Ovary (tissue), 9 donors: ENCODE data around the gene MAPK13. TPM values are rescaled to one million over a fixed set of nuclear protein-coding genes. Genes with fewer than 3 reads are reported as not detected.

Experiments
- DNase-seq, 5 donors: peaks; one replicate each; pipeline ENCODE4 v3.0.0-alpha.2; 2019 to 2020
- H3K27ac ChIP-seq, 2 donors: fragments of 200-600 bp; one replicate each; pipeline versions ENCODE4 v1.5.1 to v1.8.0; 2019 to 2022
- H3K27me3 ChIP-seq: fragments of 200-600 bp; one replicate; pipeline ENCODE4 v1.8.0; 2022
- H3K36me3 ChIP-seq: fragments of 200-600 bp; sonication (generic); one replicate; pipeline ENCODE4 v1.5.1; 2019
- H3K4me1 ChIP-seq: one replicate; pipeline ENCODE4 v1.8.1; 2013; ENCODE audit warnings: mild to moderate bottlenecking, moderate library complexity; ENCODE audit not compliant: insufficient read depth
- H3K4me3 ChIP-seq: fragments of 200-600 bp; sonication (generic); one replicate; pipeline ENCODE4 v1.5.1; 2017
- H3K9me3 ChIP-seq, 2 donors: fragments of 200-600 bp in 1 of 2; sonication (generic) in 1 of 2; one replicate each; pipeline versions ENCODE4 v1.5.1 to v1.8.1; 2013 to 2019; ENCODE audit warnings: mild to moderate bottlenecking in 1 of 2, moderate library complexity in 1 of 2
- EP300 ChIP-seq: sonication (generic); formaldehyde crosslinking; IDR thresholded peaks from one replicate; pipeline ENCODE4 v1.6.1; 2017; ENCODE audit warnings: antibody characterized with exemption
- POLR2A ChIP-seq: fragments of 450-650 bp; IDR thresholded peaks from one replicate; pipeline ENCODE4 v1.6.1; 2017; ENCODE audit warnings: antibody characterized with exemption, mild to moderate bottlenecking, moderate library complexity
- WGBS, 3 donors: extraction: QIAGEN DNeasy Blood & Tissue Kit in 1 of 3; methylation state at CpG; one replicate each; pipeline versions ENCODE4 v1.1.5 to v1.1.7; 2013 to 2017; 5-methylcytosine and 5-hydroxymethylcytosine counted together
- intact Hi-C, 4 donors: fragments of 100-400 bp; cut with DNase I; formaldehyde crosslinking; loops; one replicate each; pipeline versions ENCODE4 v1.11.0 to v1.15.1; 2022 to 2023
- polyA plus RNA-seq, 2 donors: library from polyadenylated mRNA; stranded (reverse); fragments of 200-250 nt in 1 of 2; fragments of 350-450 nt in 1 of 2; fragmentation: Illumina TruSeq in 1 of 2; extraction: RNeasy Lipid Tissue Mini Kit (QIAGEN cat#74804) in 1 of 2; gene quantifications; one replicate each; pipeline ENCODE4 v1.2.3, GENCODE V29; 2013 to 2014
- total RNA-seq, 7 donors: library from RNA; depleted of rRNA in 2 of 7; stranded (reverse); fragments of >200 nt in 2 of 7; fragmentation: NEBNext Ultra II Directional in 3 of 7; extraction: Animal tissue kit (Norgen Biotek cat#: 25700) in 3 of 7; gene quantifications; one replicate each; pipeline versions ENCODE4 v1.1.0 to v1.2.4, GENCODE V29; 2016 to 2023
- TF ChIP-seq, protein P1 (sequence below), 3 donors: fragments of 450-650 bp in 2 of 3; fragments of 200-600 bp in 1 of 3; IDR thresholded peaks; one replicate each; pipeline versions ENCODE4 v1.5.1 to v1.8.0; 2016 to 2022; ENCODE audit warnings: antibody characterized with exemption in 3 of 3, mild to moderate bottlenecking in 1 of 3
- donor health status: DM: no; HTN: no; CAD: no; lungs with moderate emphysema.
- donor health status: DM: no; HTN: no; CAD: no.
- donor health status: Bipolar disorder and iron deficiency.
- donor health status: DM: yes; HTN: yes; CAD: no.
- donor health status: DM: no; HTN: no; CAD: no.
- donor health status: DM: yes; HTN: yes; CAD: no.

Gene MAPK13
- total and polyA plus RNA-seq, 9 donors, result 3.3 to 15.6 (median 6.2) TPM

DNA sequence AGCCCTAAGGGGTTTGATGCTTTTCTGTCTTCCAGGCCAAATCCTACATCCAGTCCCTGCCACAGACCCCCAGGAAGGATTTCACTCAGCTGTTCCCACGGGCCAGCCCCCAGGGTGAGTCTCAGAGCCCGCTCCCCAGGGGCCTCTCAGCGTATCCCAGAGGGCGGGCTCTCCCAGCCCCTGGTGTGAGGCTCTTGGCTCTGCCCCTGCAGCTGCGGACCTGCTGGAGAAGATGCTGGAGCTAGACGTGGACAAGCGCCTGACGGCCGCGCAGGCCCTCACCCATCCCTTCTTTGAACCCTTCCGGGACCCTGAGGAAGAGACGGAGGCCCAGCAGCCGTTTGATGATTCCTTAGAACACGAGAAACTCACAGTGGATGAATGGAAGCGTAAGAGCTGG lies 8.4 kb downstream of the MAPK13 start:
- Histone ChIP-seq H3K27me3 (no peaks in the 10 kb centered on the region), H3K36me3 (no peaks in the 10 kb centered on the region), H3K27ac (no peak overlapping the region), H3K4me3 (no peak overlapping the region), H3K4me1 (no peaks in the 10 kb centered on the region), H3K9me3 (no peaks in the 10 kb centered on the region)
- intact Hi-C loops, result loop anchor here in 1 of 4 donors (10.0 kb wide), 1 partner anchor 56 kb away; the partner anchor contains the start of gene BRPF3
- TF ChIP-seq EP300, result no peak
- TF ChIP-seq, protein P1, sequence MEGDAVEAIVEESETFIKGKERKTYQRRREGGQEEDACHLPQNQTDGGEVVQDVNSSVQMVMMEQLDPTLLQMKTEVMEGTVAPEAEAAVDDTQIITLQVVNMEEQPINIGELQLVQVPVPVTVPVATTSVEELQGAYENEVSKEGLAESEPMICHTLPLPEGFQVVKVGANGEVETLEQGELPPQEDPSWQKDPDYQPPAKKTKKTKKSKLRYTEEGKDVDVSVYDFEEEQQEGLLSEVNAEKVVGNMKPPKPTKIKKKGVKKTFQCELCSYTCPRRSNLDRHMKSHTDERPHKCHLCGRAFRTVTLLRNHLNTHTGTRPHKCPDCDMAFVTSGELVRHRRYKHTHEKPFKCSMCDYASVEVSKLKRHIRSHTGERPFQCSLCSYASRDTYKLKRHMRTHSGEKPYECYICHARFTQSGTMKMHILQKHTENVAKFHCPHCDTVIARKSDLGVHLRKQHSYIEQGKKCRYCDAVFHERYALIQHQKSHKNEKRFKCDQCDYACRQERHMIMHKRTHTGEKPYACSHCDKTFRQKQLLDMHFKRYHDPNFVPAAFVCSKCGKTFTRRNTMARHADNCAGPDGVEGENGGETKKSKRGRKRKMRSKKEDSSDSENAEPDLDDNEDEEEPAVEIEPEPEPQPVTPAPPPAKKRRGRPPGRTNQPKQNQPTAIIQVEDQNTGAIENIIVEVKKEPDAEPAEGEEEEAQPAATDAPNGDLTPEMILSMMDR (IDR thresholded peaks at IDR 0.05), result no peak
- TF ChIP-seq POLR2A, result no peak
- DNase-seq, result no peak
- 86 to 90% (median 89%) methylated on average over 15 of the region's 15 CpGs for WGBS, 3 donors

DNA sequence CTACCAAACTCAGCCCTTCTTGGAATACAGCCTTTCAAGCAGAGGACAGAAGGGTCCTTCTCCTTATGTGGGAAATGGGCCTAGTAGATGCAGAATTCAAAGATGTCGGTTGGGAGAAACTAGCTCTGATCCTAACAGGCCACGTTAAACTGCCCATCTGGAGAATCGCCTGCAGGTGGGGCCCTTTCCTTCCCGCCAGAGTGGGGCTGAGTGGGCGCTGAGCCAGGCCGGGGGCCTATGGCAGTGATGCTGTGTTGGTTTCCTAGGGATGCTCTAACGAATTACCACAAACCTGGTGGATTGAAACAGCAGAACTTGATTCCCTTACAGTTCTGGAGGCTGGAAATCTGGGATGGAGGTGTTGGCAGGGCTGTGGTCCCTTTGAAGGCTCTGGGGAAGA lies 9.1 kb downstream of the MAPK13 start:
- intact Hi-C loops, result loop anchor here in 1 of 4 donors (10.0 kb wide), 1 partner anchor 55 kb away; the partner anchor contains the start of gene BRPF3
- TF ChIP-seq EP300 (no peak), POLR2A (no peak)
- TF ChIP-seq, protein P1 (IDR thresholded peaks at IDR 0.05), result no peak
- H3K27ac ChIP-seq, result no peak overlapping the region
- DNase-seq, result no peak
- H3K4me1 ChIP-seq, result no peaks in the 10 kb centered on the region
- H3K9me3 ChIP-seq, result no peaks in the 10 kb centered on the region
- whole genome bisulfite sequencing, 3 donors, result 64 to 70% (median 66%) methylated on average over 7 of the region's 7 CpGs
- no peak overlapping the region for H3K4me3 ChIP-seq
- H3K36me3 ChIP-seq, result no peaks in the 10 kb centered on the region
- no peaks in the 10 kb centered on the region for H3K27me3 ChIP-seq

DNA sequence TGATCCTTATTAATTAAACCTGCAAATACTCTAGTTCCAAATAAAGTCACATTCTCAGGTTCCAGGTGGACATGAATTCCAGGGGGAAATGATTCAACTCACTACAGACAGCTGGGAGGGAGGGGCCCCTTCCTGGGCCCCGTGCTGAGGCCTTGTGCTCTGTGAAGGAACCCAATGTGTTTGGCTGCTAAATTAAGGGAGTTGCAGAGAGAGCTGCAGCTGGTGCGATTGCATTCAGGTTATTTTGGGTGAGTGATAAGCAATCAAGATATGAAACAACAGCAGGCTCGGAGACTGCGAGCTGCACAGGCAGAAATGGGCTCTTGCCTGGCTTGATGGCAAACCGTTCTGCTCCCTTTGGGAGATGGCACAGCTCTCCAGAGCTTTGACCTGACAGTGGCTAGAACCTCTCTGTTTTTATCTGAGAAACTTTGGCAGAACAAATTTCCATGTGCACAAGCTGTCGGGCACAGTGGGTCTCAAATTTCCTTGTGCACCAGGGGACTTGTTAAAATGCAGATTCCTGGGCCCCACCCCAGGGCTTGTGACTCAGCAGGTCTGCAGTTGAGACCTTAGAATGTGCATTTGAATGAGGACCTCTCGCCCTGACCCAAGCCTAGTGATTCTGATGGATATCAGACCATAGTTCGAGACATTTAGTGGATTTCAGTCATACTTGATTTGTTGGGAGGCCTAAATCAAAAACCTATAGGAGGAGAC lies 9.8 kb downstream of the MAPK13 start:
- TF ChIP-seq POLR2A, result no peak
- TF ChIP-seq, protein P1 (IDR thresholded peaks at IDR 0.05), result no peak
- TF ChIP-seq EP300, result no peak
- intact Hi-C loops, result loop anchor here in 1 of 4 donors (10.0 kb wide), 1 partner anchor 55 kb away; the partner anchor contains the start of gene BRPF3
- Histone ChIP-seq H3K27ac (no peak overlapping the region), H3K36me3 (no peaks in the 10 kb centered on the region), H3K9me3 (no peaks in the 10 kb centered on the region), H3K27me3 (no peaks in the 10 kb centered on the region), H3K4me1 (no peaks in the 10 kb centered on the region), H3K4me3 (no peak overlapping the region)
- WGBS, 3 donors, result 64 to 74% (median 71%) methylated on average over 8 of the region's 8 CpGs
- DNase-seq, result no peak

DNA sequence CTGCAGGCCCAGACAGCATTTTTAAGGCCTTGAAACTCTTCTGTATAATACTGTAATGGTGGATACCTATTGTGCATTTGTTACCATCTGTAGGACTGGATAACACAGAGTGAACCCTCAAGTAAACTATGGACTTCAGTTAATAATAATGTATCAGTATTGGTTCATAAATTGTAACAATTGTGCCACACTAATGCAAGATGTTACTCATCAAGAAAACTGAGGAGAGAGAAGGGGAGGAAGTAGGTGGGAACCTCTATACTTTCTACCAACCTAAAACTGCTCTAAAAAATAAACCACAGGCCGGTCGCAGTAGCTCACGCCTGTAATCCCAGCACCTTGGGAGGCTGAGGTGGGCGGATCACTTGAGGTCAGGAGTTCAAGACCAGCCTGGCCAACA lies 10.8 kb downstream of the MAPK13 start:
- WGBS, 3 donors, result 95 to 98% (median 97%) methylated on average over 4 of the region's 4 CpGs
- TF ChIP-seq, protein P1 (IDR thresholded peaks at IDR 0.05), result no peak
- TF ChIP-seq EP300 (no peak), POLR2A (no peak)
- DNase-seq, result no peak
- Histone ChIP-seq H3K27ac (no peak overlapping the region), H3K36me3 (no peaks in the 10 kb centered on the region), H3K4me1 (no peaks in the 10 kb centered on the region), H3K4me3 (no peak overlapping the region), H3K27me3 (no peaks in the 10 kb centered on the region), H3K9me3 (no peaks in the 10 kb centered on the region)
- intact Hi-C loops, result no loop called here
